HG02642 (cell line): ENCODE measurements around the gene EME2.

Experiments
- ATAC-seq: cut with Tn5 transposase; IDR thresholded peaks from one replicate; pipeline ENCODE4 v1.9.1; 2021; ENCODE audit warnings: mild to moderate bottlenecking; ENCODE audit not compliant: unreplicated experiment, poor library complexity

Gene EME2

GRCh38 chr16:1816396-1817275, 44.0 kb downstream of the EME2 start:
- ATAC-seq: no peak

- ATAC-seq: no peak
Measured at GRCh38 chr16:1817276-1817589, 44.6 kb downstream of the EME2 start.

GRCh38 chr16:1817716-1818115, 45.1 kb downstream of the EME2 start:
- ATAC-seq: no peak

GRCh38 chr16:1818204-1818872, 45.7 kb downstream of the EME2 start:
- ATAC-seq: no peak

DNA sequence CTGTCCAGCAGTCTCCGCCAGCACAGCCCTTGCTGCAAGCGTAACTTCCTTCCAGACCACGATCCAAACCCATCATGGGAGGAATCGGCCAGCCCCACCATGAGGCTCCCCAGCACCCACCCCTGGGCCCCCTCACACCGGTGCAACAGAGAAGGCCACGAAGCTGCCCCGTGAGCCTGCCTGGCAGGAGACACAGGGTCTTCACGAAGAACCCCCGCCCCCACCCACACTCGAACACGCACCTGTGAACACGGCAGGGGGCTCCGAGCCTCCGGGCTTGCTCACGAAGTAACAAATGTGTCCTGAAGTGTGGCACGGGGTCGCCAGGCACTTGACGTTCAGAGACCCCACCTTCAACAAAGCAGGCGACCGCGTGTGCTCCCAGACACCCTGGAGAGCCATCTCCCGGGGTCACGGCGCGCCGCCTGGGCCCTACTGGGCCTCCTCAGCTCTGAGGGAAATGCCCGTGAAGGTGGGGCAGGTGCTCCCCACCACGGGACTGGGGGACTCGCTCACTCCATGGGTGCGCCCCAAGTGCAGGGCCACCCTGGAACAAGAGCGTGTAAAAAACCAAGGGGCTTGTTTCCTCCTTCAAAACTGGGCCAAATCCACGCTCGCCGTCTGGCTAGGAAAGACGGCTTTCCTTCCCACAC, 46.4 kb downstream of the EME2 start:
- no peak for ATAC-seq

DNA sequence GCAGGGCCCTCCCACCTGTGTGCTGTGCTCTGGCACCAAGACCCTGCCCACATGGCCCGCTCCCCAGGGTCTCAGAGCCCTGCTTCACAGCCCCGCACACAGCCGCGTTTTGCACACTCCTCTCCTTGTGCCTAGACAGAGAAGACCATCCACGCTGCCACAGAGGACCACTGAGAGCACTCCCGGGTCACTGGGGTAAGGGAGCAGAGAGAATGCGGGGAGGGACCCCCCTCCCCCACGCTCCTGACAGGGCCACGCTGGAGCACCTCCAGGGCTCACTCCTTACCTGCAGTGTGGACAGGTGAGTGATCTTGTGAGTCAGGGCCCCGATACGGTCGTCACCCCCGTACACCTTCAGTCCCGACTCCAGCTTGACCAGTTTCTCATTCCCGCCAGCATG, 47.0 kb downstream of the EME2 start:
- ATAC-seq: no peak

- no peak for ATAC-seq
Measured at GRCh38 chr16:1820096-1820945, 47.7 kb downstream of the EME2 start.

DNA sequence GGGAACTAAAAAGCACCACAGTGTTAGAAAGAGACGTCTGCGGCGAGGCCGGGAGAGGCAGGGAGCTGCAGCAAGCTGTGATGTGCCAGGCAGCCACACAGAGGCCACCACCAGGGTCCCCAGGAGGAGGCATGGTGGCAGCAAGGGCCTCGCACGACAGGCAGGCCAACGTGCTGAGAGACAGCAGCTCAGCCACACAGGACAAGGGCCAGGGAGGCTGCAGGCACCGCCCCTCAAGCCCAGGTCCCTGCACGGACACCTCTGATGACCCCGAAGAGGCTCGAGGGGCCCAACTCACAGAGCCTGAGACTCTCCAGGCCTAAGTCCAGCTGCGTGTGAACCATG, 48.3 kb downstream of the EME2 start:
- ATAC-seq: no peak

GRCh38 chr16:1821861-1822611, 49.4 kb downstream of the EME2 start:
- ATAC-seq: no peak

DNA sequence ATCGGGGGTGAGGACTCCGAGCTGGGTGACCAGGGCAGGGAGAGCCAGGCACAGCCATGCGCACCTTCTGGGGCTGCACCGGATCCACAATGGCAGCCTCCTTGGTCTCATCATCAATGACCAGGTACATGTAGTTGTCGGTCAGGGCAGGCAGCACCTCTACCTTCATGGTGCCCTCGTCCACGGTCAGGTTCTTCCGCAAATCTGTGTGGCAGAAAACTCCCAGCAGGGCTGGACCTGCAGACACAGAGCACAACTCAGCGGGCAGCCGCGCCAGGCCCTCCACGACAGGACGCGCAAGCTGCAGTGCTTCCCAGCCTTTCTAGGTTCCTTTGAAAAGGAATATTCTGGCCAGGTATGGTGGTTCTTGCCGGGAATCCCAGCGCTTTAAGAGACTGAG, 50.2 kb downstream of the EME2 start:
- no peak for ATAC-seq

- no peak for ATAC-seq
Measured at GRCh38 chr16:1823821-1824220, 51.2 kb downstream of the EME2 start.

- no peak for ATAC-seq
Measured at GRCh38 chr16:1825381-1825863, 52.8 kb downstream of the EME2 start.
